Measurements from ENCODE around the gene TNFRSF4. TPM values are rescaled to one million over a fixed set of nuclear protein-coding genes. Genes with fewer than 3 reads are reported as not detected.
"Not testable (repeated sequence)": the region's sequence is repeated elsewhere in the genome, so short reads cannot be mapped to it uniquely, and the experiment has no call there.

Gene TNFRSF4
- total RNA-seq, 1 donor = 4.3 TPM

DNA sequence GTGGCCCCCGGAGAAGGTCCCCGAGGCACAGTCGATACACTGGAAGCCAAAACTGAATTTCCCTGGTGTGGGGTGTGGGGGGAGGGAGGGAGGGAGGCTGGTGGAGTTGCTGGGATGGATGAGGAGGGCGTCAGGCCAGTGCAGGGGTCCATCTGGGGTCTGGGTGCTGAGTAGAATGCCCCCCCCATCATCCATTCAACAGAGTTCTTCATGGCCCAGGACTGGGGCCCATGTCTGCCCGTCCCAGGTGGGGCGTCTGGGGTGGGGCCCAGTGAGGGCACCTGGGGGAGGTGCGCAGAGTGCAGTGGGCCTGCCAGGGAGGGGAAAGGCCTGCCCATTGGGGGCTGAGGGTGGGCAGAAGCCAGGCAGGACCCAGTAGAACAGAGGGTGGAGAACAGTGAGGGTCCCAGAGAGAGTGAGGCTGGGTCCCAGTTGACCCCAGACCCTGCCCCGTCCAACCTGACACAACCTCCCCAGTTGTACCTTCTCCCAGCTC lies 9.5 kb downstream of the TNFRSF4 start:
- no peak for DNase-seq (ENCODE audit: low read depth in 2 of 3, low spot score in 2 of 3)

GRCh38 chr1:1203561-1204424 lies 10.2 kb downstream of the TNFRSF4 start:
- no peak for DNase-seq (ENCODE audit: low read depth in 2 of 3, low spot score in 2 of 3)

DNA sequence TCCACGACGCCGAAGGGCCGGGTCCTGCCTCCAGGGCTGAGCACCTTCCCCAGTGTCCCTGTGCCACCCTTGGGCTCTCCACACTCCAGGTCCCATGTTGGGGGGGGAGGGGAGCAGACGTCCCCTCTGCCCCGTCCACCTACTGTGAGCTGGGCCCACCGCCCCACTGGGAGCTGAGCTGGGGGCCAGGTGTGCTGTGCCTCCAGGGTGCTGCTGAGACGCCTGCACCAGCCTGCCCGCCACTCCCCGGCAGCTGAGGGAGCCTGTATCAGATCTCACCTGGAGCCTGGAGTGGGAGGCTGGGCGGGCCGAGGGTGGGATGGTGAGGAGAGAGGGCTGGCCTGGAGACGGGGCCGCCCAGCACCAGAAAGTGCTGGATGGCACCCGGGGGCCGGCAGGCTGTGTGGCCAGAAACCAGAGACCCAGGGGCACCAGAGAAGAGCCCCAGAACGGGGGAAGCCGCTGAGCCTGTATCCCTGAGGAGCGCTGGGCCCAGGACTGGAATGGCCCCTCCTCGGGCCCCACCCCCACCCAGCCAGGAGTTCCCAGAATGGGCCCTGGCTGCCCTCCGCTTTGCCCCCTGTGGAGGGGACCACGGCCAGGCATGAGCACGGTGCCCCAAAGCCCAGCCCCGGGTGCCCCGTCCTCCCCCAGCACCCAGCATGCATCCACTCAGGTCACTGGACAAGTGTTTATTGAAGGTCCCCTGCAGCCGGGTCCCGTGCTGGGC lies 11.0 kb downstream of the TNFRSF4 start:
- no peak for DNase-seq (ENCODE audit: low read depth in 2 of 3, low spot score in 2 of 3)

GRCh38 chr1:1200876-1201810 lies 12.8 kb downstream of the TNFRSF4 start:
- DNase-seq (ENCODE audit: low read depth in 2 of 3, low spot score in 2 of 3) = peak; percentile 55 to 85 (median 83)

- no peak for DNase-seq (ENCODE audit: low read depth in 2 of 3, low spot score in 2 of 3)
These were observed 13.7 kb downstream of the TNFRSF4 start for GRCh38 chr1:1199961-1200875.

DNA sequence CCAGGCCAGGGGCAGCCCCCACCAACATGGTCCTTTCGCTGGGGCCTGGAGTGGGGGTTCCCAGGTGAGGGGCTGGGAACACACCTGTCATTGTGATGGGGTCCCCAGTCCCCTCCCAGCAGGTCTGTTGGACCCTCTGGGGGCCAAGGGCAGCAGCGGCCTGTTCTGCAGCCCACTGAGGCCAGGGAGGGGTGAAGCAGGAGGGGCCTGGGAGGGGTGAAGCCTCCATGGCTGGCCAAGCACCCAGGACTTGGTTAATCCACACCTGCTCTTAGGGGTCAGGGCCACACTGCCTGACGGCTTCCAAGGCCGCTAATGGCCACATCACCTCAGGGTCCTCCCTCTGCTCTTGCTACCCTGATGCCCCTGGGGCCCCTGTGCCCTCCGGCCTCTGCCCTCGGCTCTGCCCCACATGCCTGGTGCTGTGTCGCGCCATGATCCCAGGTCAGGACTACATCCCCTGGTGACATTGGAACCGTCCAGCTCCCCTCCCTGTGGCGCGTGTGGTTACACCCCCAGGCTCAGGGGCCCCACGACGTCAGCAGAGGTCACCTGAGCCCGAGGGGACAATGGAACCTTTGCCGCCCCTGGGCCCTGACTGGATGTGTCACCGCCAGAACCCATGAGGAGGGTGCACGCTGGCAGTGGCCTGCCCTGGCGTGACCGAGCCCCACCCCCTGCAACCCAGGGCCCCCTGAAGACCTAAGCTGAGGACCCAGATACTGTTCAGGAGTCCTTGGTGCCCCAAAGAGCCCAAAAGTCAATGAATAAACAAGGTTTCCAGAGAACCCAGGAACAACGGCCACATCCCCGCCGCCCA lies 14.6 kb downstream of the TNFRSF4 start:
- DNase-seq (ENCODE audit: low read depth in 2 of 3, low spot score in 2 of 3) = no peak

DNA sequence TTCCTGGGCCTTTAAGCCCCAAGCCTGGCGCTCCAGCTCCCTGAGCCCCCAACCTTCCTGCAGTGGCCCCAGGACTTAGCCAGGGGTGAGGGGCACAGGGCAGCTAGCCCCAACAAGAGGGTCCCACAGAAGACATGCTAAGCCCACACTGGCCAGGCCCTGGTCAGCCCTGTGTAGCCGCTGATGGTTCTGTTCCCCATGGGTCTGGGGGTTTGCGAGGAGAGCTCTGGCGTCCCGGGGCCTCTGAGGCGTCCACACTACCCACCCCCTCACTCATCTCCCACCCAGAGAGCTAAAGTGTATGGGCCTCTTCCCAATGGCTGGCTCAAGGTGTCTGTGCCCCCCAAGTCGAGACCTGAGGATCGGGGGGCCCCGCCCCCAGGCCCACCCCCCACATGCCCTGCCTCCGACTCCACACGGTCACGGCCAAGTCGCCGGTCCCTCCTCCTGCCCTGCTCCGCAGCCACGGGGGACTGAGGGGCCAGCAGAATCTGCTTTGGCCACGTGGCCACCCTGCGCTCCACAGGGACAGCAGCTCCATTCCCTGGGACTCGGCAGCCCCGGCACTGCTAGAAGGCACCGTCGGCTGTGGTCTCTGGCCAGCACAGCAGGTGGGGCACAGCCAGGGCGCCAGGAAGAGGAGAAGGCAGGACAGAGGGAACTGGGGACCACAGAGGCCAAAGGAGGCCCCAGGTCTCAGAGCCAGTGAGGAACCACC lies 15.4 kb downstream of the TNFRSF4 start:
- DNase-seq (ENCODE audit: low read depth in 2 of 3, low spot score in 2 of 3) = no peak

- no peak for DNase-seq (ENCODE audit: low read depth in 2 of 3, low spot score in 2 of 3)
These were observed 16.2 kb downstream of the TNFRSF4 start for GRCh38 chr1:1197551-1198422.

DNA sequence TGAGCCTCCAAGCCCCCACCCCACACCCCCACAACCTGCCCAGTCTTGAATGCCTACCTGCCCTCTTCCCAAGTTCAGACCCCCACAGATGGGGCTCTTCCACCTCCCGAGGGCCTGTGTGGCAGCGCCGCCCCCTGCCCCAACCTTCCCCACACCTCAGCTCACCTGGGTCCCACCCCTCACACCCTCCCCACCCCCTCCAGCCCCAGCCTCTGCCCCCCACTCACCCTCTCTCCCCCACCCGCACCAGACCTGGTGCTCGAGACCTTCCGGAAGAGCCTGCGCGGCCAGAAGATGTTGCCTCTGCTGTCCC lies 16.8 kb downstream of the TNFRSF4 start:
- DNase-seq (ENCODE audit: low read depth in 2 of 3, low spot score in 2 of 3) = no peak

- DNase-seq (ENCODE audit: low read depth in 2 of 3, low spot score in 2 of 3) = no peak
These were observed 17.3 kb downstream of the TNFRSF4 start for GRCh38 chr1:1196431-1197187.

- DNase-seq (ENCODE audit: low read depth in 2 of 3, low spot score in 2 of 3) = not testable (repeated sequence)
These were observed 18.2 kb downstream of the TNFRSF4 start for GRCh38 chr1:1195726-1196125.

- DNase-seq (ENCODE audit: low read depth in 2 of 3, low spot score in 2 of 3) = no peak
These were observed 19.2 kb downstream of the TNFRSF4 start for GRCh38 chr1:1194723-1195122.

DNA sequence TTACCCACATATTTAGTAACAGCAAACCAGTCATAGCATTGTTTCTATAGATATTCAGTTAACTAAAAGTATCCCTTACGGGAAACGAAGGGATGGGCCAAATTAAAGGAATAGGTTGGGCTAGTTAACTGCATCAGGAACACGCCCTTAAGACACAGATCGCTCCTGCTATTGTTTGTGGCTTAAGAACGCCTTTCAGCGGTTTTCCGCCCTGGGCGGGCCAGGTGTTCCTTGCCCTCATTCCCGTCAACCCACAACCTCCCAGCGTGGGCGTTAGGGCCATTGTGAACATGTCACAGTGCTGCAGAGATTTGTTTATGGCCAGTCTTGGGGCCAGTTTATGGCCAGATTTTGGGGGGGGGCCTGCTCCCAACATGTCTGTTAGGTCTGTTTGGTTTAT lies 22.2 kb downstream of the TNFRSF4 start:
- DNase-seq (ENCODE audit: low read depth in 2 of 3, low spot score in 2 of 3) = no peak

GRCh38 chr1:1189111-1189510 lies 24.8 kb downstream of the TNFRSF4 start:
- no peak for DNase-seq (ENCODE audit: low read depth in 2 of 3, low spot score in 2 of 3)

GRCh38 chr1:1187938-1188337 lies 26.0 kb downstream of the TNFRSF4 start:
- no peak for DNase-seq (ENCODE audit: low read depth in 2 of 3, low spot score in 2 of 3)

GRCh38 chr1:1185101-1185765 lies 28.7 kb downstream of the TNFRSF4 start:
- no peak for DNase-seq (ENCODE audit: low read depth in 2 of 3, low spot score in 2 of 3)
